IgD-negative memory B cell (primary cell): ENCODE results near the gene HIC2. TPM values are rescaled to one million over a fixed set of nuclear protein-coding genes. Genes with fewer than 3 reads are reported as not detected.
"Not testable (repeated sequence)": the region's sequence is repeated elsewhere in the genome, so short reads cannot be mapped to it uniquely, and the experiment has no call there.

Experiments
- H3K27ac Mint-ChIP-seq, 3 donors: one replicate each; pipeline ENCODE4 v1.8.0; 2020 to 2022; ENCODE audit warnings: mild to moderate bottlenecking in 3 of 3, mixed read lengths in 3 of 3, moderate library complexity in 1 of 3
- H3K27me3 Mint-ChIP-seq: one replicate; pipeline ENCODE4 v1.8.0; 2021; ENCODE audit warnings: mixed read lengths
- H3K36me3 Mint-ChIP-seq: one replicate; pipeline ENCODE4 v1.8.0; 2020; ENCODE audit warnings: mild to moderate bottlenecking, mixed read lengths
- H3K4me1 Mint-ChIP-seq, 3 donors: one replicate each; pipeline ENCODE4 v1.8.0; 2020 to 2022; ENCODE audit warnings: mixed read lengths in 3 of 3, mild to moderate bottlenecking in 1 of 3
- H3K4me3 Mint-ChIP-seq, 4 donors: one replicate each; pipeline ENCODE4 v1.8.0; 2020 to 2022; ENCODE audit warnings: mild to moderate bottlenecking in 4 of 4, mixed read lengths in 4 of 4, moderate library complexity in 3 of 4
- H3K9me3 Mint-ChIP-seq, 3 donors: one replicate each; pipeline ENCODE4 v1.8.0; 2020 to 2021; ENCODE audit warnings: mixed read lengths in 3 of 3, mild to moderate bottlenecking in 1 of 3
- polyA plus RNA-seq: library from polyadenylated mRNA; unstranded; fragments of 300-500 nt; fragmentation: Illumina TruSeq; gene quantifications from one replicate; pipeline ENCODE4 v1.2.3, GENCODE V29; 2021

Gene HIC2
- polyA plus RNA-seq, 1 donor from 2014 or later: 0.34 TPM

DNA sequence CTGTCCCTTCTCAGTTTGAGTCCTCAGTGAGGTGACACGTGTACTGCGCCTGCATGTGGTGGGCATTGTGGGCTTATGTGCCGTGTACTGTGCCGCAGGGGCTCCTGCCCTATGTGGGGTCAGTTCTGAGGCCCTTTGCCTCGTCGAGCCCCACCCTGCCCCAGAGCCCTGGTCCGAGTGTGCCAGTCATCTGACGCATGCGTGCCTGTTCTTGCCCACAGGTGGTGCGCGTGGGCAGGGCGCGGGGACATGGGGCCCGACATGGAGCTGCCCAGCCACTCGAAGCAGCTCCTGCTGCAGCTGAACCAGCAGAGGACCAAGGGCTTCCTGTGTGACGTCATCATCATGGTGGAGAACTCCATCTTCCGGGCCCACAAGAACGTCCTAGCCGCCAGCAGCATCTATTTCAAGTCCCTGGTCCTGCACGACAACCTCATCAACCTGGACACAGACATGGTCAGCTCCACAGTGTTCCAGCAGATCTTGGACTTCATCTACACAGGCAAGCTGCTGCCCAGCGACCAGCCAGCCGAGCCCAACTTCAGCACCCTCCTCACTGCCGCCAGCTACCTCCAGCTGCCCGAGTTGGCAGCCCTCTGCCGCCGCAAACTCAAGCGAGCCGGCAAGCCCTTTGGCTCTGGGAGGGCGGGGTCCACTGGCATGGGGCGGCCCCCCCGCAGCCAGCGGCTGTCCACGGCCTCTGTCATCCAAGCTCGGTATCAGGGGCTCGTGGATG, 27.7 kb downstream of the HIC2 start:
- Mint-ChIP-seq H3K27ac (peak overlapping the region in 1 of 3 donors; percentile 71), H3K9me3 (no peaks in the 10 kb centered on the region), H3K4me3 (no peak overlapping the region), H3K27me3 (no peaks in the 10 kb centered on the region), H3K36me3 (peaks cover 1% of the 10 kb centered on the region), H3K4me1 (no peaks in the 10 kb centered on the region)

DNA sequence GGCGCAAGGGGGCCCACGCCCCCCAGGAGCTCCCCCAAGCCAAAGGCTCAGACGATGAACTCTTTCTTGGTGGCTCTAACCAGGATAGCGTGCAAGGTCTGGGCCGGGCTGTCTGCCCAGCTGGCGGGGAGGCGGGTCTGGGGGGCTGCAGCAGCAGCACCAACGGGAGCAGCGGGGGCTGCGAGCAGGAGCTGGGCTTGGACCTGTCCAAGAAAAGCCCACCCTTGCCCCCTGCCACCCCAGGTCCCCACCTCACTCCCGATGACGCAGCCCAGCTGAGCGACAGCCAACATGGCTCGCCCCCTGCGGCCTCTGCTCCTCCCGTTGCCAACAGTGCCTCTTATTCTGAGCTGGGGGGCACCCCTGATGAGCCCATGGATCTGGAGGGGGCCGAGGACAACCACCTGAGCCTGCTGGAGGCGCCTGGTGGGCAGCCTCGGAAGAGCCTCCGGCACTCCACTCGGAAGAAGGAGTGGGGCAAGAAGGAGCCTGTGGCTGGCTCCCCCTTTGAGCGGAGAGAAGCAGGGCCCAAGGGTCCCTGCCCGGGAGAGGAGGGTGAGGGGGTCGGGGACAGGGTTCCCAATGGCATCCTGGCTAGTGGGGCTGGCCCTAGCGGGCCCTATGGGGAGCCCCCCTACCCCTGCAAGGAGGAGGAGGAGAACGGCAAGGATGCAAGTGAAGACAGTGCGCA, 28.4 kb downstream of the HIC2 start:
- H3K4me1 Mint-ChIP-seq: no peaks in the 10 kb centered on the region
- peak overlapping the region in 1 of 4 donors; percentile 34 for H3K4me3 Mint-ChIP-seq
- no peaks in the 10 kb centered on the region for H3K9me3 Mint-ChIP-seq
- H3K27ac Mint-ChIP-seq: no peak overlapping the region
- peaks cover 1% of the 10 kb centered on the region for H3K36me3 Mint-ChIP-seq
- H3K27me3 Mint-ChIP-seq: no peaks in the 10 kb centered on the region

DNA sequence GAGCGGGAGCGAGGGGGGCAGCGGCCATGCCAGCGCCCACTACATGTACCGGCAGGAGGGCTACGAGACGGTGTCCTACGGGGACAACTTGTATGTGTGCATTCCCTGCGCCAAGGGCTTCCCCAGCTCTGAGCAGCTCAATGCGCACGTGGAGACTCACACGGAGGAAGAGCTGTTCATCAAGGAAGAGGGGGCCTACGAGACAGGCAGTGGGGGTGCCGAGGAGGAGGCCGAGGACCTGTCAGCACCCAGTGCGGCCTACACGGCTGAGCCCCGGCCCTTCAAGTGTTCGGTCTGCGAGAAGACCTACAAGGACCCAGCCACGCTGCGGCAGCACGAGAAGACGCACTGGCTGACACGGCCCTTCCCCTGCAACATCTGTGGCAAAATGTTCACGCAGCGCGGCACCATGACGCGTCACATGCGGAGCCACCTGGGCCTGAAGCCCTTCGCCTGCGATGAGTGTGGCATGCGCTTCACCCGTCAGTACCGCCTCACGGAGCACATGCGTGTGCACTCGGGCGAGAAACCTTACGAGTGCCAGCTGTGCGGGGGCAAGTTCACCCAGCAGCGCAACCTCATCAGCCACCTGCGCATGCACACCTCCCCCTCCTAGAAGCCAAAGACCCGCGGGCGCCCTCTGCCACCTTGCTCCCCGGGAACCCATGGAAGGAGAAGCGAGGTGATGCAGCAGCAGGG, 29.1 kb downstream of the HIC2 start:
- Mint-ChIP-seq H3K36me3 (peaks cover 1% of the 10 kb centered on the region), H3K9me3 (no peaks in the 10 kb centered on the region), H3K4me1 (no peaks in the 10 kb centered on the region), H3K4me3 (no peak overlapping the region), H3K27me3 (no peaks in the 10 kb centered on the region), H3K27ac (no peak overlapping the region)

DNA sequence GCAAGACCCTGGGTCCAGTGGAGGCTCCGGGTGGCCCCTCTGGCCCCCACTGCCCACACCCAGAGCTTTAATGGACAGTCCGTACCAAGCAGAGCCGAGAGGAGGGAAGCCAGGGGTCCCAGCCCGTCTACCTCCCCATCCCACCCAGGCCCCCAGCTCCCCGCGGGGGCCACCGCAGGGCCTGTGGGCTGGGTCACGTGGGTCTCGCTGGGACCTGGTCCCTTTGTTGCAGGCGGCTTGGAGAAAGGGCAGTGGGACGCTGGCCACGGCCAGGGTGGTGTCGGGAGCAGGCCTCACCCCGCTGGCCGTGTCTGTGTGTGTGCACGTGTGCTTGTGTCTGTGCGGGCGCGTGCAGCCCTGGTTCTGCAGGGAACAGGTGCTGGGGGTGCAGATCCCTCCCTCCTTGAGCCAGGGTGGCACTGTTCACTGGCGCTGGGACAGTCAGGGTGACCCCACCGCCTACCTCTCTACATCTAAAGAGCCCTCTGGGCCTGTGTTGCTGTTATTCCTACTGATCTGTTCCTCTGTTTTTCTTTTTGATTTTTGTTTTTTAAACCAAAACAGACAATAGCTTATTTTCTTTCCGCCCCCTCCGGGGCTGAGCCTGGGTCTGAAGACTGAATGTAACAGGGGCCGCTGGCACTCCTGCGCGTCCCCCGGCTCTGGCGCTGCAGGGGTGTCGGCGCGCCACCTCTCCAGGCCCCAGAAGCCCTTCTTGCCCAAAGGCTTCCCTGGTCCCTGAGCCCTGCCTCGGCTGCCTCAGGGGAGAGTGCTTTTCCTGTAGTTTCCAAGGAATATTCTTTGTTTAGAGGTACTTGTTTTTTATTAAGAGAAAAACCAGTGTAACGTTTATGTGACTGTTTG, 29.9 kb downstream of the HIC2 start:
- Mint-ChIP-seq H3K4me3 (no peak overlapping the region), H3K27me3 (no peaks in the 10 kb centered on the region), H3K27ac (no peak overlapping the region), H3K36me3 (peaks cover 1% of the 10 kb centered on the region), H3K9me3 (no peaks in the 10 kb centered on the region), H3K4me1 (no peaks in the 10 kb centered on the region)

DNA sequence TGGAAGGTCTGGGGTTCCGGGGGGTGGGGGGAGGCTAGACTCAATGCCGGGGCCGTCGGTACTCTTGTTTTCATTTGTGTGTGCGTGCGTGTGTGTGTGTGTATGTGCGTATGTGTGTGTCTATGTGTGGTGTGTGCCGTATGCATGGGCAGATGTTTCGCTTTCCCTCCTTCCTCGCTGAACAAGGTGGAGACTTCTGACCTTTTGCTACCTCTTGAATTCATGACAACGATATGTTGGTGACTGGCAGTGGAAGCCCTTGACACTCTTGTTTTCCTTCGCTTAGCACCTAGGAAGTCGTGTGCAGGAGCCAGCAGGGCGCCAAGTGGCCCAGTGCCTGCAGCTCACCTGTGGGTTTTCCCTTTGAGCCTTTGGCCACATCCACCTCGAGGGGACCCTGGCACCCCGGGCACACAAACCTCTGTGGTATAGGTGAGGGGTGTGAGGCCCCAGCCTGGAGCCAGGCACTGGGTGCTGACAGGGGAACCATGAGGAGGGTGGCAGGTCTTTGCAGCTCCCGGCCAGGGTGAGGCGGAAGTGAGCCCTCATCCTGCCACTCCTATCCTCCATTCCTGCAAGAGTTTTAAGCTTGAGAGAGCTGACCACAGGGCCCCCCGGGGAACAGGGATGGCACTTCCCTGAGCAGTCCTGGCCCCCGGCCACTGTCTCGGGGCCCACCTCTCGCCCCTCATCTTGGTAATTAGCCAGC, 30.7 kb downstream of the HIC2 start:
- Mint-ChIP-seq H3K27ac (no peak overlapping the region), H3K9me3 (no peaks in the 10 kb centered on the region), H3K4me1 (no peaks in the 10 kb centered on the region), H3K4me3 (no peak overlapping the region), H3K27me3 (no peaks in the 10 kb centered on the region), H3K36me3 (peaks cover 3% of the 10 kb centered on the region)

DNA sequence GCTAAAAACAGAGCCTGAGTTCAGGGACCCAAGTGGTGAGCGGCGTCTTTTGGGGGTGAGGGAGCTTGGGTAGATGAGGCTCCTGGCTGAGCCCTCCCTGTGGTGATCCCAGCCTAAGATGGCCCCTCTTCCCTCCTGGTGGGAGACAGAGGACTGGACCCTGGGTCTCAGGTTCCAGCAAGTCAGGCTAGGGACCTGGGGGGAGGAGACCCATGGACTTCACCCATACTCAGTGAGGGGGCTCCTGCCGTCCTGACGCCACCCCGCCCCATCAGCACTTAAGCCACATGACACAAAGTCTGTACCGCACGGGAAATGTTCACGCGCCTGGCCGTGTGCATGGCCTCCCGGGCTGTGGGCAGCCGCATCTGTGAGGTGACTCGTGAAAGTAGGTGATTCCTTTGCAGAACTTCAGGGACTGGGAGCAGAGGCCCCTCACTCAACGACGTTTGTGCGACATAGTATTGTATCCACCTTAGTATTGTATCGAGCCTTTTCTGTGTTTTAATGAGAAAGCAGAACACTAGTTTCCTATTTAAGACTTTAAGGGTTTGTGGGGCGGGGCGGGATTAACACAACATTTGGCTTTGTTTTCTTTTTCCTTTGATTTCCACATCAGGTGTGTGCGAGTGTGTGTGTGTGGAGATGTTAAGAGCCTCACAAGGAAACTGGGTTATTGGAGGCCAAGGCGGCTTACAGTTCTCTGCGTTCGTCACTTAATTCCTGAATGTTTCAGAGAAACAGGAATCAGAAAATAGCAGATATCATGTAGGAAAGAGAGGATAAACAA, 31.7 kb downstream of the HIC2 start:
- Mint-ChIP-seq H3K4me3 (peak overlapping the region in 1 of 4 donors; percentile 77), H3K27ac (no peak overlapping the region), H3K36me3 (peaks cover 3% of the 10 kb centered on the region), H3K9me3 (no peaks in the 10 kb centered on the region), H3K27me3 (no peaks in the 10 kb centered on the region), H3K4me1 (no peaks in the 10 kb centered on the region)

DNA sequence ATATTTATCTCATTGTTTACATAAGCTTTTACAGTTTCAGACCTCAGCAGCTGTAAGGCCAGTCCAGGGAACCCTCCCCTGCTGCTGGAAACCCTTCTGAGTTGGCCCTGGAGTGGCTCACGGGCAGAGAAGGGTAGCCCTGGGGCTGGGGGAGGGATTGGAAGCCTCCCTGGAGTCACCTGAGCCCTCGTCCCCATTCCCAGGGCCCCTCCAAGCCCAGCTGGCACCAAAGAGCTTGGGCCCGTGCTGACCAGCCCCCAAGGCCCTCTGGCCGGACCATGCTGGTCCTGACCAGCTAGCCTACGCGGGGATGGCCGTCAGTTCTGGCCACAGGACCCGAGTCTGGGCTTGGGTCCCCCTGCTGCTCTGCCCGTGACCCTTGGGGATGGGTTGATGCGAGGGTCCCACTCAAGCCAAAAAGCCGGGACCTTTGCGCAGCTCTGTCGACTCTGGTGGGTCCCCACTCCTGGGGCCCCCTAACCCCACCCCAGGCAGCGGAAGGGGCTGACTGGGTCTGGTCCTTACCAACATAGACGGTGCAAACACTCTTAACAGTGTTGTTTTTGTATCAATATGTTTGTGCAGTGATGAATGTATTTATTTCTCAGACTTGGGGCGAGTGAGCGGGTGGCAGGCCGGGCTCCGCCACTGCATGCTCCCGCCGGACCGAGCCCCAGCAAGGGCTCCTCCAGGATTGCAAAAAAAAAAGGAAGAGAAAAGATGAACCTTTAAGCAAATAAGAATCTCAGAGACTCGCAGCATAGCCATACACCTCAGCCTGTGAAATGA, 32.6 kb downstream of the HIC2 start:
- Mint-ChIP-seq H3K4me1 (no peaks in the 10 kb centered on the region), H3K36me3 (peaks cover 3% of the 10 kb centered on the region), H3K27me3 (no peaks in the 10 kb centered on the region), H3K27ac (peak overlapping the region in 1 of 3 donors; percentile 67), H3K4me3 (no peak overlapping the region), H3K9me3 (no peaks in the 10 kb centered on the region)

DNA sequence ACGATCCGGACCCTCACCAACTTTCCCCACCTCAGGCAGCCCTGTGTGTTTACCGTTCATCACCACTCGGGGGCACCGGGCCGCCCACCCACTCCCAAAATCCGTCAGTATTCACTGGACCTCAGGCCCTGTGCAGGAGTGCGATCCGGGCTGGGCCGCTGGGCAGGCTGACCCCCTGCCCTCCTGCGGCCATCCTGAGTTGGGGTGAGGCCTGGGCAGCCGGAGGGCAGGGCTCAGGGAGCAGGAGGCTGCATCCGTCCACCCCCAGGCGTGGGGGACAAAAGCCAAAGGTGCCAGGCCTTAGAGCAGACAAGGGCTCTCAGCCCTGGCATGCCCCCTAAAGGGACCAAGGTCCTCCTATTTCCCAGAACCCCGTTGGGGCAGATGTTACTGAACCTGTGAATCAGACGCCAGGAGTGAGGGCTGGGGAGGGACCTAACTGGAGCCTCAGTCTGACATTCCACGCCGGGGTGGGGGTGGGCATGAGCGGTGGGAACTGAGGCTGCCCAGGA, 33.2 kb downstream of the HIC2 start:
- H3K4me3 Mint-ChIP-seq: no peak overlapping the region
- no peak overlapping the region for H3K27ac Mint-ChIP-seq
- H3K27me3 Mint-ChIP-seq: no peaks in the 10 kb centered on the region
- H3K9me3 Mint-ChIP-seq: no peaks in the 10 kb centered on the region
- H3K4me1 Mint-ChIP-seq: no peaks in the 10 kb centered on the region
- peaks cover 3% of the 10 kb centered on the region for H3K36me3 Mint-ChIP-seq

DNA sequence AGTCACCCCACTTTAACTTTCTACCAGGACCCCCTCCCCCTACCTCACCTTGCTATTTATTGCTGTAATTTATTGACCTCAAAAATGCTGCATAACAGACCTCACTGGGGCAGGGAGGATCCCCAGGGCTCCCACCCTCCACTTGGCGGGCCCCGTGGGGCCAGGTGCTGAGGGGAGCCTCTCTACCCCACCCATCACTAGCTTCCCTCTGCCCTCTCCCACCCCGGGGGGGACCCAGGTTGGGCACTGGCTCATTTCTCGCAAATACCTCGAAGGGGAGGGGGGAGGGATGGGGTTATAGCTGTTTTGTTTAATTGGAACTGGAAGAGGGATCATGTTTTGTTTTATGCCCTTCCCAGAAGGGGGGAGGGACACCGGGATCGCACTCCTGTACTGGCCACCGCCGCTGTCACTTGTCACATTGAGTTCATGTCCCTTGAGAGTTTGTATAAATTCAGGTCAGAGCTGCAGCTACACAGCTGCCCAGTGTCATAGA, 33.7 kb downstream of the HIC2 start:
- Mint-ChIP-seq H3K4me3 (no peak overlapping the region), H3K4me1 (no peaks in the 10 kb centered on the region), H3K27me3 (no peaks in the 10 kb centered on the region), H3K27ac (no peak overlapping the region), H3K9me3 (no peaks in the 10 kb centered on the region), H3K36me3 (peaks cover 3% of the 10 kb centered on the region)

DNA sequence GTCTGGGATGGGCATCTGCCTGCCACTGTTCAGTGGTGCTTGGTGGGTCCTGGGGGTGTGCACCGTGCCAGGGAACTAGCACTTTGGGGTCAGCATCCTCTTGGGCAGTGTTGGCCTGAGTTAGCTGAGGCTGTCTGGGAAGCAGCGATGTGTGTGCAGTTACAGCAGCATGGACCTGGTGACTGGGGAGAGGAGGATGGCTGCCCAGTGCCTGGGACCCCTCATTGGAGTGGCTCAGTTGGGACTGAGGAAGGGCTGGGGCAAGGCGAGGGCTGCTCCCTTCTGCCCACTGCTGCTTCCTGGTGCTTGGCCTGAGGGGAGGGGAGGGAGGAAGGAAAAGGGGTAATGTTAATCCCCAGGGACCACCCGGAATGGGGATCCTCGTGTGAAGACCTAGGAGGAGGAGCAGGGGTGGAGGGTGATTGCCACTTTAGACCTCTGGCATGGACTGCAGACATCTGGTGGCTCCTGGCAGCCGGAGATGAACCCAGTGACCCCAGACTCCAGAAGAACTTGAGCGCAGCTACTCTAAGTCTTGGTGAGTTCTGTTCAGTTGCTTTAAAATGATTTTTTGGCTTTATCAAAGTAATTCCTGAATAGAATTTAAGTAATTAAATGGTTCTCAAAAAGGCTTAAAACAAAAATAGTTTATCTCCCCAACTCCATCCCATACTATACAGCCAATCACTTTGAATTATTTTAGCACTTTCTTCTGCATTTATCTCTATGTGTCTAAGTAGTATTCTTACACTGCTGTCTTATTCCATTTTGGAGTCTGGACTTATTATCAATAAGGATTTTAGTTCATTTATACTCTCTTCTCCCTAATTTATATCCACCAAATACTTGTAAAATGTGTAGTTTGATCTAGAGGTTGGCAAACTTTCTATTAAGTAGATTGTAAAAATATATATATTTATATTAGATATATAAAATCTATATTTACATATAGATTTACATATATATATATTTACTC, 34.7 kb downstream of the HIC2 start:
- Mint-ChIP-seq H3K4me1 (no peaks in the 10 kb centered on the region), H3K27me3 (no peaks in the 10 kb centered on the region), H3K36me3 (peaks cover 3% of the 10 kb centered on the region), H3K27ac (no peak overlapping the region), H3K9me3 (no peaks in the 10 kb centered on the region), H3K4me3 (no peak overlapping the region)

DNA sequence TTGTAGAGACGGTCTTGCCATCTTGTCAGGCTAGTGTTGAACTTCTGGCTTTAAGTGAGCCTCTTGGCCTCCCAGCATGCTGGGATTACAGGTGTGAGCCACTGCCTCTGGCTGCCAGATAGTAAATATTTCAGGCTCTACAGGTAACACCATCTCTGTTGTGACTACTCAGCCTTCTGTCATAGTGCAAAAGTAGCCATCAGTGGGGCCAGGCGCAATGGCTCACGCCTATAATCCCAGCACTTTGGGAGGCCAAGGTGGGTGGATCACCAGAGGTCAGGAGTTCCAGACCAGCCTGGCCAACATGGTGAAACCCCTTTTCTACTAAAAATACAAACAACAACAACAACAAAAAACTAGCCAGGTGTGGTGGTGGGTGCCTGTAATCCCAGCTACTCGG, 35.5 kb downstream of the HIC2 start:
- not testable (repeated sequence) for H3K27me3 Mint-ChIP-seq, H3K4me3 Mint-ChIP-seq, H3K27ac Mint-ChIP-seq, H3K36me3 Mint-ChIP-seq, H3K4me1 Mint-ChIP-seq, H3K9me3 Mint-ChIP-seq

DNA sequence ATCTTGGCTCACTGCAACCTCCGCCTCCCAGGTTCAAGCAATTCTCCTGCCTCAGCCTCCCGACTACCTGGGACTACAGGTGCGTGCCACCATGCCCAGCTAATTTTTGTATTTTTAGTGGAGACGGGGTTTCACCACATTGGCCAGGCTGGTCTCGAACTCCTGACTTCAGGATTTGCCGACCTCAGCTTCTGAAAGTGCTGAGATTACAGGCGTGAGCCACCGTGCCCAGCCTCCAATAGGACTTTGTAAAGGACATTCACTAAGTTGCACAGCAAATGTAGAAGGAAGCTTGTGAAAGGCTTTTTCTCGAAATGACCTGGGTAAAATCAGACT, 37.8 kb downstream of the HIC2 start:
- not testable (repeated sequence) for H3K36me3 Mint-ChIP-seq, H3K4me1 Mint-ChIP-seq, H3K27ac Mint-ChIP-seq, H3K9me3 Mint-ChIP-seq, H3K4me3 Mint-ChIP-seq, H3K27me3 Mint-ChIP-seq
